HCT116 (cell line): ENCODE data around the gene DYDC2. TPM values are rescaled to one million over a fixed set of nuclear protein-coding genes. Genes with fewer than 3 reads are reported as not detected.

Experiments
- ATAC-seq: fragments of 200-7000 bp; cut with Tn5 transposase; 2 replicates; pipeline ENCODE4 v1.9.1; 2020; ENCODE audit warnings: mild to moderate bottlenecking, moderate library complexity
- BruUV-seq: library from RNA; stranded (reverse); fragments of 400-500 nt; replicated peaks from 2 replicates; lab custom pipeline; 2021; lab: Mats Ljungman, UMichigan
- CTCF ChIA-PET: fragments of 300-600 bp; sonication (Branson Sonifier 250); formaldehyde crosslinking; loops from one replicate; lab custom pipeline; 2021; ENCODE audit warnings: antibody characterized with exemption; lab: Charles Lee
- POLR2A ChIA-PET: fragments of 300-600, 350-600 bp; sonication (Branson Sonifier 250); formaldehyde crosslinking; loops from one replicate; lab custom pipeline; 2021; ENCODE audit warnings: antibody characterized with exemption; lab: Charles Lee
- RAD21 ChIA-PET, 2 experiments: fragments of 300-600 bp; sonication (Branson Sonifier 250); formaldehyde crosslinking; loops; one replicate each; lab custom pipeline; 2023; ENCODE audit warnings: low total read pairs in 2 of 2; ENCODE audit not compliant: uncharacterized antibody in 2 of 2, unreplicated experiment in 2 of 2, low non-redundant PET in 1 of 2; lab: Charles Lee
- DNase-seq: peaks from one replicate; pipeline ENCODE4 v3.0.0-alpha.2; 2010; ENCODE audit warnings: low read depth, low spot score
- H2AFZ ChIP-seq: fragments of 200-600 bp; shearing (Covaris generic), sonication (generic); 2 replicates; pipeline ENCODE4 v1.6.1; 2017; ENCODE audit warnings: low read depth, mixed run types, mixed read lengths, antibody characterized with exemption, low read length; ENCODE audit not compliant: poor library complexity, severe bottlenecking
- H3K27ac ChIP-seq: 2 replicates; pipeline ENCODE4 v1.5.1; 2012; ENCODE audit warnings: low read depth, low read length
- H3K27me3 ChIP-seq: fragments of 200-600 bp; sonication (generic); 2 replicates; pipeline ENCODE4 v1.6.1; 2016; ENCODE audit warnings: mixed run types, low read length, mixed read lengths; ENCODE audit not compliant: insufficient read depth
- H3K36me3 ChIP-seq, 2 experiments: fragments of 200-500 bp in 1 of 2; fragments of 200-600 bp in 1 of 2; sonication (Bioruptor generic) in 1 of 2; sonication (generic) in 1 of 2; 2 replicates each; pipeline versions ENCODE4 v1.5.1 to v1.6.1; 2014 to 2016; ENCODE audit warnings: low read length in 2 of 2, inconsistent platforms in 1 of 2, mixed read lengths in 1 of 2, mixed run types in 1 of 2; ENCODE audit not compliant: insufficient read depth in 2 of 2, control insufficient read depth in 1 of 2
- H3K4me1 ChIP-seq, 2 experiments: fragments of 200-600 bp in 1 of 2; sonication (generic) in 1 of 2; 2 replicates each; pipeline versions ENCODE4 v1.5.1 to v1.6.1; 2012 to 2017; ENCODE audit warnings: low read length in 2 of 2, inconsistent platforms in 1 of 2, mild to moderate bottlenecking in 1 of 2, mixed read lengths in 1 of 2, mixed run types in 1 of 2, moderate library complexity in 1 of 2; ENCODE audit not compliant: insufficient read depth in 2 of 2, control insufficient read depth in 1 of 2
- H3K4me2 ChIP-seq: fragments of 200-600 bp; sonication (generic); 2 replicates; pipeline ENCODE4 v1.6.1; 2017; ENCODE audit warnings: mixed run types, low read length, mixed read lengths
- H3K4me3 ChIP-seq, 2 experiments: fragments of 200-600 bp in 1 of 2; sonication (generic) in 1 of 2; replicated peaks in 1 of 2; 2 replicates each; pipeline ENCODE4 v1.5.1; 2011 to 2016; ENCODE audit warnings: low read length in 2 of 2, control low read depth in 1 of 2, low read depth in 1 of 2, mild to moderate bottlenecking in 1 of 2, mixed read lengths in 1 of 2, mixed run types in 1 of 2
- H3K79me2 ChIP-seq: fragments of 200-600 bp; sonication (generic); 2 replicates; pipeline ENCODE4 v1.6.1; 2017; ENCODE audit warnings: mild to moderate bottlenecking, mixed run types, low read length, moderate library complexity, mixed read lengths; ENCODE audit not compliant: insufficient read depth
- H3K9ac ChIP-seq: fragments of 200-600 bp; sonication (generic); 2 replicates; pipeline ENCODE4 v1.6.1; 2016; ENCODE audit warnings: low read length, mixed read lengths
- H3K9me2 ChIP-seq: fragments of 200-600 bp; sonication (generic), shearing (Covaris generic); 2 replicates; pipeline ENCODE4 v1.6.1; 2017; ENCODE audit warnings: mixed run types, mild to moderate bottlenecking, moderate library complexity; ENCODE audit not compliant: insufficient read depth
- H3K9me3 ChIP-seq, 2 experiments: fragments of 200-500 bp in 1 of 2; fragments of 200-600 bp in 1 of 2; sonication (Bioruptor generic) in 1 of 2; sonication (generic) in 1 of 2; 2 replicates each; pipeline ENCODE4 v1.6.1; 2014 to 2017; ENCODE audit warnings: low read length in 2 of 2, mixed read lengths in 2 of 2, inconsistent platforms in 1 of 2, low read depth in 1 of 2, mild to moderate bottlenecking in 1 of 2, mixed run types in 1 of 2, moderate library complexity in 1 of 2; ENCODE audit not compliant: control insufficient read depth in 1 of 2, insufficient read depth in 1 of 2
- H4K20me1 ChIP-seq: fragments of 200-600 bp; sonication (generic), shearing (Covaris generic); 2 replicates; pipeline ENCODE4 v1.6.1; 2017; ENCODE audit warnings: mixed run types, mild to moderate bottlenecking, moderate library complexity; ENCODE audit not compliant: insufficient read depth
- CBX3 ChIP-seq: IDR thresholded peaks from 2 replicates; pipeline ENCODE4 v1.6.1; 2012; ENCODE audit warnings: low read depth
- CEBPB ChIP-seq: IDR thresholded peaks from 2 replicates; pipeline ENCODE4 v1.6.1; 2012; ENCODE audit warnings: low read depth
- EGR1 ChIP-seq: IDR thresholded peaks from 2 replicates; pipeline ENCODE4 v1.6.1; 2012; ENCODE audit warnings: low read depth
- ELF1 ChIP-seq: IDR thresholded peaks from 2 replicates; pipeline ENCODE4 v1.6.1; 2012; ENCODE audit warnings: low read depth, borderline replicate concordance
- EZH2 ChIP-seq: fragments of 200-600 bp; sonication (generic); IDR thresholded peaks from 2 replicates; pipeline ENCODE4 v1.6.1; 2017; ENCODE audit warnings: antibody characterized with exemption, mixed run types
- EZH2phosphoT487 ChIP-seq: fragments of 200-600 bp; IDR thresholded peaks from 2 replicates; pipeline ENCODE4 v1.6.1; 2018; ENCODE audit warnings: antibody characterized with exemption, borderline replicate concordance
- FOSL1 ChIP-seq: IDR thresholded peaks from 2 replicates; pipeline ENCODE4 v1.6.1; 2012; ENCODE audit warnings: low read depth
- POLR2A ChIP-seq: IDR thresholded peaks from 2 replicates; pipeline ENCODE4 v1.7.0; 2011; ENCODE audit warnings: borderline replicate concordance; ENCODE audit not compliant: insufficient read depth, insufficient read length; ENCODE audit errors: extremely low read depth
- POLR2AphosphoS5 ChIP-seq: IDR thresholded peaks from 2 replicates; pipeline ENCODE4 v1.6.1; 2011; ENCODE audit warnings: mild to moderate bottlenecking, low read depth, low read length, moderate library complexity
- RAD21 ChIP-seq: IDR thresholded peaks from 2 replicates; pipeline ENCODE4 v1.6.1; 2012; ENCODE audit warnings: low read depth, mild to moderate bottlenecking
- REST ChIP-seq: IDR thresholded peaks from 2 replicates; pipeline ENCODE4 v1.6.1; 2012; ENCODE audit warnings: low read depth
- SIN3A ChIP-seq: IDR thresholded peaks from 2 replicates; pipeline ENCODE4 v1.6.1; 2012; ENCODE audit warnings: low read depth
- SP1 ChIP-seq: IDR thresholded peaks from 2 replicates; pipeline ENCODE4 v1.6.1; 2012; ENCODE audit warnings: low read depth
- TCF7L2 ChIP-seq: IDR thresholded peaks from 2 replicates; pipeline ENCODE4 v1.7.0; 2011; ENCODE audit warnings: borderline replicate concordance, inconsistent platforms; ENCODE audit not compliant: insufficient read depth, insufficient read length; ENCODE audit errors: extremely low read depth
- ZFX ChIP-seq: fragments of 450-650 bp; IDR thresholded peaks from 2 replicates; pipeline ENCODE4 v1.6.1; 2017
- intact Hi-C: fragments of 100-400 bp; cut with micrococcal nuclease; formaldehyde crosslinking; loops from 2 replicates; pipeline ENCODE4 v1.10.0; 2022
- total RNA-seq: library from RNA; stranded (reverse); gene quantifications from one replicate; pipeline ENCODE4 v1.2.1, GENCODE V29; 2021; ENCODE audit not compliant: unreplicated experiment
- TF ChIP-seq, protein P1 (sequence below): IDR thresholded peaks from 2 replicates; pipeline ENCODE4 v1.6.1; 2012
- TF ChIP-seq, protein P2 (sequence below): IDR thresholded peaks from 2 replicates; pipeline ENCODE4 v1.6.1; 2011; ENCODE audit warnings: mild to moderate bottlenecking, low read length, moderate library complexity; ENCODE audit not compliant: insufficient replicate concordance; ENCODE audit errors: extremely low read depth

DYDC2 gene
- total RNA-seq, 1 experiment from 2014 or later = not detected

GRCh38 chr10:80322711-80323110 is 33.9 kb upstream of the DYDC2 start:
- ATAC-seq = no peak
- no peak overlapping the region for H3K4me3 ChIP-seq
- no peak for DNase-seq
- H3K9ac ChIP-seq = no peak overlapping the region
- no peaks in the 10 kb centered on the region for H4K20me1 ChIP-seq
- RAD21 ChIA-PET = no interaction called here
- TF ChIP-seq POLR2AphosphoS5 (no peak), SP1 (no peak), CEBPB (no peak), SIN3A (no peak), FOSL1 (no peak), RAD21 (no peak), CBX3 (no peak), EGR1 (no peak)
- TF ChIP-seq, protein P1, sequence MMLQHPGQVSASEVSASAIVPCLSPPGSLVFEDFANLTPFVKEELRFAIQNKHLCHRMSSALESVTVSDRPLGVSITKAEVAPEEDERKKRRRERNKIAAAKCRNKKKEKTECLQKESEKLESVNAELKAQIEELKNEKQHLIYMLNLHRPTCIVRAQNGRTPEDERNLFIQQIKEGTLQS = no peak
- TF ChIP-seq, all 23 proteins: peak for 0
- Histone ChIP-seq H3K4me2 (no peak overlapping the region), H2AFZ (no peak overlapping the region), H3K27me3 (no peaks in the 10 kb centered on the region), H3K36me3 (no peaks in the 10 kb centered on the region), H3K79me2 (no peaks in the 10 kb centered on the region), H3K4me1 (peaks cover 0 to 10% of the 10 kb centered on the region in 2 experiments; a peak in 3 of 4 replicates), H3K9me3 (no peaks in the 10 kb centered on the region), H3K9me2 (peaks cover 3% of the 10 kb centered on the region; the same call in 1 of the 2 replicates), H3K27ac (no peak overlapping the region)
- POLR2A ChIA-PET = interaction anchor here (0.6 kb wide), 1 partner anchor 130 kb away, joined by 3 read pairs; no protein-coding TSS in a partner anchor
- BruUV-seq = no TSS peak
- intact Hi-C loops = no loop called here
- CTCF ChIA-PET = no interaction called here

DNA sequence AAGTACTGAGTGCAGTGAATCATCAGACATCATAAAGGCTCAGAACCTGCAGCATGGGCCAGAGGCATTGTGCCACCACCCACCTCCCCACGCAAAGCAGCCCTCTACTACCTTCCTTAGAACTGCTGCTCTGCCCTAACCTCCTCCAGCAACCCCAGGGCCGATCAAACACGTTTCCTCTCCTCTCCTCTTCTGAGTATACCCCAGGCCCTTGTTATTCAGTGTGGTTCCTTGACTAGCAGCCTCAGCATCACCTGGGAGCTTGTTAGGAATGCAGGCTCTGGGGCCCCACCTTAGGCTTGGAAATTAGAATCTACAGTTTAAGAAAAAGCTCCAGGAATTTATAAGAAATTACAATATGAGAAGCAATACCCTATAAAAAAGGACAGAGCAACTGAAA is 33.3 kb upstream of the DYDC2 start:
- intact Hi-C loops = no loop called here
- ChIA-PET RAD21 (no interaction called here), POLR2A (interaction anchor here (0.6 kb wide), 1 partner anchor 129 kb away, joined by 3 read pairs; no protein-coding TSS in a partner anchor), CTCF (interaction anchor here (0.7 kb wide), 1 partner anchor 55 kb away, joined by 4 read pairs; no protein-coding TSS in a partner anchor)
- H3K4me1 ChIP-seq = peaks cover 0 to 10% of the 10 kb centered on the region in 2 experiments; a peak in 3 of 4 replicates
- peaks cover 3% of the 10 kb centered on the region; the same call in 1 of the 2 replicates for H3K9me2 ChIP-seq
- no peaks in the 10 kb centered on the region for H3K36me3 ChIP-seq
- H2AFZ ChIP-seq = no peak overlapping the region
- ATAC-seq (no peak), DNase-seq (no peak)
- no peaks in the 10 kb centered on the region for H3K27me3 ChIP-seq
- H3K9ac ChIP-seq = no peak overlapping the region
- H3K4me3 ChIP-seq = no peak overlapping the region
- H3K9me3 ChIP-seq = no peaks in the 10 kb centered on the region
- H3K27ac ChIP-seq = no peak overlapping the region
- no peak overlapping the region for H3K4me2 ChIP-seq
- H3K79me2 ChIP-seq = no peaks in the 10 kb centered on the region
- BruUV-seq = no TSS peak
- H4K20me1 ChIP-seq = no peaks in the 10 kb centered on the region
- TF ChIP-seq EZH2phosphoT487 = no peak
- TF ChIP-seq TCF7L2 = no peak
- TF ChIP-seq EZH2 = no peak
- TF ChIP-seq REST = no peak
- no peak for TF ChIP-seq POLR2A
- TF ChIP-seq ZFX = no peak
- TF ChIP-seq, protein P2, sequence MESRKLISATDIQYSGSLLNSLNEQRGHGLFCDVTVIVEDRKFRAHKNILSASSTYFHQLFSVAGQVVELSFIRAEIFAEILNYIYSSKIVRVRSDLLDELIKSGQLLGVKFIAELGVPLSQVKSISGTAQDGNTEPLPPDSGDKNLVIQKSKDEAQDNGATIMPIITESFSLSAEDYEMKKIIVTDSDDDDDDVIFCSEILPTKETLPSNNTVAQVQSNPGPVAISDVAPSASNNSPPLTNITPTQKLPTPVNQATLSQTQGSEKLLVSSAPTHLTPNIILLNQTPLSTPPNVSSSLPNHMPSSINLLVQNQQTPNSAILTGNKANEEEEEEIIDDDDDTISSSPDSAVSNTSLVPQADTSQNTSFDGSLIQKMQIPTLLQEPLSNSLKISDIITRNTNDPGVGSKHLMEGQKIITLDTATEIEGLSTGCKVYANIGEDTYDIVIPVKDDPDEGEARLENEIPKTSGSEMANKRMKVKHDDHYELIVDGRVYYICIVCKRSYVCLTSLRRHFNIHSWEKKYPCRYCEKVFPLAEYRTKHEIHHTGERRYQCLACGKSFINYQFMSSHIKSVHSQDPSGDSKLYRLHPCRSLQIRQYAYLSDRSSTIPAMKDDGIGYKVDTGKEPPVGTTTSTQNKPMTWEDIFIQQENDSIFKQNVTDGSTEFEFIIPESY = no peak
- TF ChIP-seq ELF1 = no peak
- no peak for TF ChIP-seq EGR1
- no peak for TF ChIP-seq CEBPB
